Erythroblast (primary cell): ENCODE measurements around the gene CFLAR.
"Not testable (repeated sequence)": the region's sequence is repeated elsewhere in the genome, so short reads cannot be mapped to it uniquely, and the experiment has no call there.

Experiments used
- DNase-seq, 2 experiments: peaks; one replicate each; lab custom pipeline; 2025; lab: John Stamatoyannopoulos, UW
- GATA1 ChIP-seq: IDR thresholded peaks from 2 replicates; pipeline ENCODE4 v1.6.1; 2011; ENCODE audit warnings: low read depth, mild to moderate bottlenecking, control low read depth, low read length, moderate library complexity
- POLR2A ChIP-seq: IDR thresholded peaks from 2 replicates; pipeline ENCODE4 v1.6.1; 2011; ENCODE audit warnings: mild to moderate bottlenecking, low read length

Gene CFLAR

GRCh38 chr2:201128933-201129505, 13.1 kb downstream of the CFLAR start:
- TF ChIP-seq GATA1 (no peak), POLR2A (no peak)
- peak in 1 of 2 experiments; percentile 54 for DNase-seq

- TF ChIP-seq GATA1 (no peak), POLR2A (peak; percentile 59)
- DNase-seq = peak; percentile 76 to 85
Measured at GRCh38 chr2:201130524-201131186, 14.7 kb downstream of the CFLAR start.

GRCh38 chr2:201132518-201132917, 16.6 kb downstream of the CFLAR start:
- TF ChIP-seq POLR2A = no peak
- TF ChIP-seq GATA1 = no peak
- DNase-seq = peak in 1 of 2 experiments; percentile 20

- no peak for DNase-seq
- TF ChIP-seq GATA1 (no peak), POLR2A (no peak)
Measured at GRCh38 chr2:201135386-201135785, 19.4 kb downstream of the CFLAR start.

- no peak for DNase-seq
- no peak for TF ChIP-seq GATA1
- TF ChIP-seq POLR2A = no peak
Measured at GRCh38 chr2:201136889-201137321, 20.9 kb downstream of the CFLAR start.

- TF ChIP-seq POLR2A (no peak), GATA1 (no peak)
- no peak for DNase-seq
Measured at GRCh38 chr2:201137505-201138400, 21.8 kb downstream of the CFLAR start.

- DNase-seq = no peak
- TF ChIP-seq GATA1 = no peak
- TF ChIP-seq POLR2A = no peak
Measured at GRCh38 chr2:201138401-201138970, 22.5 kb downstream of the CFLAR start.

- DNase-seq = not testable (repeated sequence)
Measured at GRCh38 chr2:201138986-201139781, 23.2 kb downstream of the CFLAR start.

- DNase-seq = no peak
- no peak for TF ChIP-seq POLR2A
- TF ChIP-seq GATA1 = no peak
Measured at GRCh38 chr2:201139836-201140604, 24.1 kb downstream of the CFLAR start.

- no peak for TF ChIP-seq GATA1
- no peak for TF ChIP-seq POLR2A
- no peak for DNase-seq
Measured at GRCh38 chr2:201144101-201145051, 28.4 kb downstream of the CFLAR start.

GRCh38 chr2:201148434-201148990, 32.5 kb downstream of the CFLAR start:
- TF ChIP-seq POLR2A (no peak), GATA1 (no peak)
- no peak for DNase-seq
